ENCODE results near the gene CCDC102A.

GRCh38 chr16:57502048-57502775 is 34.2 kb downstream of the CCDC102A start:
- no peak for TF ChIP-seq CTCF (IDR thresholded peaks at IDR 0.05)
- no peak for TF ChIP-seq POLR2A (IDR thresholded peaks at IDR 0.05)

Data from body of pancreas (tissue), 4 donors.